ENCODE measurements around the gene RCL1. TPM values are rescaled to one million over a fixed set of nuclear protein-coding genes. Genes with fewer than 3 reads are reported as not detected.

The RCL1 gene
- polyA plus RNA-seq, 1 donor (not counting 4 experiments of a cell fraction or from before 2014, with no cell fraction given) = 16.6 TPM

DNA sequence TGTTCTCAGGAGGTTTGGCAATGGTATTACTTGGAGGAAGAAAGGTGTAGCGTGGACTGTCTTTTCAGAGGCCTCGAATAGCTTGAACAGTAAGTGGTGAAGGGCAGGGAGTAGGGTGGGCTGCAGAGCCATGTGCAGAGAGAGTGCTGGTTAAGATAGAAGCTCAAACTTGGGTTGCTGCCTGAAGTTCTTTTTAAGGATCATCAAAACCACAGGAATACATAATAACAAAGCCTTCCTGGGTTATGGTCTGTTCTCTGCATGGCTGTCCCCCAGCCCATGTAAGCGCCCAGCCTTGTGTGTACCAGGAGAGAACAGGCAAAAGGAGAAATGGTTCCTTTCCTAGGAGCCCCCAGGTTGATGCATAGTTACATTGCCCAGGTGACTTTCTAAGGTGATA is 43.9 kb downstream of the RCL1 start:
- no peak for TF ChIP-seq EZH2 (IDR thresholded peaks at IDR 0.05; ENCODE audit: low read length)
- TF ChIP-seq, protein P1, sequence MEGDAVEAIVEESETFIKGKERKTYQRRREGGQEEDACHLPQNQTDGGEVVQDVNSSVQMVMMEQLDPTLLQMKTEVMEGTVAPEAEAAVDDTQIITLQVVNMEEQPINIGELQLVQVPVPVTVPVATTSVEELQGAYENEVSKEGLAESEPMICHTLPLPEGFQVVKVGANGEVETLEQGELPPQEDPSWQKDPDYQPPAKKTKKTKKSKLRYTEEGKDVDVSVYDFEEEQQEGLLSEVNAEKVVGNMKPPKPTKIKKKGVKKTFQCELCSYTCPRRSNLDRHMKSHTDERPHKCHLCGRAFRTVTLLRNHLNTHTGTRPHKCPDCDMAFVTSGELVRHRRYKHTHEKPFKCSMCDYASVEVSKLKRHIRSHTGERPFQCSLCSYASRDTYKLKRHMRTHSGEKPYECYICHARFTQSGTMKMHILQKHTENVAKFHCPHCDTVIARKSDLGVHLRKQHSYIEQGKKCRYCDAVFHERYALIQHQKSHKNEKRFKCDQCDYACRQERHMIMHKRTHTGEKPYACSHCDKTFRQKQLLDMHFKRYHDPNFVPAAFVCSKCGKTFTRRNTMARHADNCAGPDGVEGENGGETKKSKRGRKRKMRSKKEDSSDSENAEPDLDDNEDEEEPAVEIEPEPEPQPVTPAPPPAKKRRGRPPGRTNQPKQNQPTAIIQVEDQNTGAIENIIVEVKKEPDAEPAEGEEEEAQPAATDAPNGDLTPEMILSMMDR (optimal IDR thresholded peaks at IDR 0.05 in 1 of 3, IDR thresholded peaks at IDR 0.05 in 1 of 3, conservative IDR thresholded peaks at IDR 0.05 in 1 of 3; ENCODE audit: extremely low read depth in 1 of 3, insufficient read depth in 2 of 3, low read length in 3 of 3) = no peak
- H3K9ac ChIP-seq (ENCODE audit: control insufficient read depth, extremely low read depth, insufficient read depth, low read length) = no peak overlapping the region
- no peaks in the 10 kb centered on the region for H4K20me1 ChIP-seq (ENCODE audit: control insufficient read depth, extremely low read depth, insufficient read depth, low read length)
- no peak overlapping the region for H3K27ac ChIP-seq (ENCODE audit: control insufficient read depth, insufficient read depth, low read length)
- FAIRE-seq = no peak
- no peak overlapping the region for H3K4me3 ChIP-seq (ENCODE audit: control insufficient read depth in 2 of 3, extremely low read depth in 1 of 3, insufficient read depth in 2 of 3, low read depth in 1 of 3, low read length in 3 of 3)
- peaks cover 21% of the 10 kb centered on the region for H3K4me1 ChIP-seq (ENCODE audit: control insufficient read depth, extremely low read depth, insufficient read depth, low read length)
- H3K27me3 ChIP-seq (ENCODE audit: control insufficient read depth, extremely low read depth, insufficient read depth, low read length) = no peaks in the 10 kb centered on the region
- dilution Hi-C loops (cut with MboI; ENCODE audit: extremely low pct_ligation_motif_present, low sequenced_read_pairs) = no loop called here
- H3K79me2 ChIP-seq (ENCODE audit: control insufficient read depth, insufficient read depth, low read length) = peaks cover 5% of the 10 kb centered on the region
- no peak overlapping the region for H3K4me2 ChIP-seq (ENCODE audit: control insufficient read depth, extremely low read depth, insufficient read depth, low read depth, low read length)
- H3K36me3 ChIP-seq (ENCODE audit: control insufficient read depth in 2 of 2, extremely low read depth in 1 of 2, insufficient read depth in 2 of 2, low read length in 2 of 2) = peaks cover 0 to 3% of the 10 kb centered on the region in 2 experiments
- H3K9me3 ChIP-seq (ENCODE audit: control insufficient read depth, low read depth, low read length) = no peaks in the 10 kb centered on the region
- no peak overlapping the region for H2AFZ ChIP-seq (ENCODE audit: control insufficient read depth, low read length)
- H3K9me1 ChIP-seq (ENCODE audit: control insufficient read depth, extremely low read depth, insufficient read depth, low read length) = no peaks in the 10 kb centered on the region
- no peak for DNase-seq (ENCODE audit: low read depth, low spot score)

DNA sequence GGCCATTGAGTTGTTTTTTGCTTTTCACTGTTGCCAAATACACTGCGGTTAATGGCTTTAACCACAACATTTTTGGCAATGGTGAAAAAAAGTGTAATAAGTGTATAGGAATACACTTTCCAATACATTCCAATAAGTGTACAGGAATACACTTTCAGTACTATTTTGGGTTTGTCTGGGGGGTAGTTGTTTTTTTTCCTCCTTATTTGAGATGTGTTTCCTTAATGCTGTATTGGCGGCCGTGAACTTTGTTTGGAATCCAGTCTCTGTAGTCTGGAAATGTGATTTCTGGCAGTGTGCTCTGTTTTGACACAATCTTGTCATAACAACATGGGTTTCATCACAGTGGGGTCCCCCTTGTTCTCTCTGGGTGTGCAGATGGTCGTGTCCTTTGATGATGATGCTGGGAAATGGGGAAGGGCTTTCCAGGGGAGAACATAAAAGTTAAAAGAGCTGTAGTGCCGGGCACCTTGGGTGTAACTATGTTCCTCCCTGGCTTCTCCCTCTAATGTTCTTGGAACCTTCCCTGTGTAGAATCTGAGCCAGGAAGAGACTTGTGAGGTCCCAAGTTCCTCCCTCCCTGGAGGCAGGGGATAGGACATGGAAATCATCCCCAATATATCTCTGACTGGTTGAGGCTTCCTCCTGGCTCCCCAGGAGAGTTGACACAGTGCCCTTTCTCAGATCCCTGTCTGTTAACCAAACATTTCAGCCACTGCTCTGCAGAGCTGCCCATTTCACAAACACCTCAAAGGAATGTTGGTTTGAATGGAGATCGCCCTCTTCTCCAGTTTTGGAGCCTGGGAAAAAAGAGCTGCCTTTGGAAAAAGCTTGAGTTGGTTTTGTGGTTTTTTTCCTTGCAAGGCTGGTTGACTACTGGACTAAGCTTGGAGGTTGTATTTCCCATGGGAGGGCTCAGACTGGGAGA is 44.8 kb downstream of the RCL1 start:
- Histone ChIP-seq H3K9me1 (ENCODE audit: control insufficient read depth, extremely low read depth, insufficient read depth, low read length) (no peaks in the 10 kb centered on the region), H3K4me3 (ENCODE audit: control insufficient read depth in 2 of 3, extremely low read depth in 1 of 3, insufficient read depth in 2 of 3, low read depth in 1 of 3, low read length in 3 of 3) (no peak overlapping the region), H3K4me1 (ENCODE audit: control insufficient read depth, extremely low read depth, insufficient read depth, low read length) (peaks cover 12% of the 10 kb centered on the region), H4K20me1 (ENCODE audit: control insufficient read depth, extremely low read depth, insufficient read depth, low read length) (no peaks in the 10 kb centered on the region), H3K36me3 (ENCODE audit: control insufficient read depth in 2 of 2, extremely low read depth in 1 of 2, insufficient read depth in 2 of 2, low read length in 2 of 2) (peaks cover 0 to 3% of the 10 kb centered on the region in 2 experiments), H3K27me3 (ENCODE audit: control insufficient read depth, extremely low read depth, insufficient read depth, low read length) (no peaks in the 10 kb centered on the region), H3K9ac (ENCODE audit: control insufficient read depth, extremely low read depth, insufficient read depth, low read length) (no peak overlapping the region), H3K4me2 (ENCODE audit: control insufficient read depth, extremely low read depth, insufficient read depth, low read depth, low read length) (no peak overlapping the region), H3K9me3 (ENCODE audit: control insufficient read depth, low read depth, low read length) (no peaks in the 10 kb centered on the region), H2AFZ (ENCODE audit: control insufficient read depth, low read length) (no peak overlapping the region), H3K27ac (ENCODE audit: control insufficient read depth, insufficient read depth, low read length) (no peak overlapping the region), H3K79me2 (ENCODE audit: control insufficient read depth, insufficient read depth, low read length) (peaks cover 2% of the 10 kb centered on the region)
- FAIRE-seq (no peak), DNase-seq (ENCODE audit: low read depth, low spot score) (no peak)
- dilution Hi-C loops (cut with MboI; ENCODE audit: extremely low pct_ligation_motif_present, low sequenced_read_pairs) = no loop called here
- TF ChIP-seq, protein P1 (optimal IDR thresholded peaks at IDR 0.05 in 1 of 3, IDR thresholded peaks at IDR 0.05 in 1 of 3, conservative IDR thresholded peaks at IDR 0.05 in 1 of 3; ENCODE audit: extremely low read depth in 1 of 3, insufficient read depth in 2 of 3, low read length in 3 of 3) = no peak
- TF ChIP-seq EZH2 (IDR thresholded peaks at IDR 0.05; ENCODE audit: low read length) = no peak
